GOT3 (cell line): Measurements from ENCODE around the gene DGKQ.
"Not testable (repeated sequence)": the region's sequence is repeated elsewhere in the genome, so short reads cannot be mapped to it uniquely, and the experiment has no call there.

ENCODE experiments used
- DNase-seq: peaks from one replicate; lab custom pipeline; 2025; ENCODE audit warnings: mixed read lengths; lab: John Stamatoyannopoulos, UW

The DGKQ gene

GRCh38 chr4:924107-925096 is 49.0 kb downstream of the DGKQ start:
- DNase-seq, result no peak

GRCh38 chr4:921830-922331 is 51.5 kb downstream of the DGKQ start:
- DNase-seq, result no peak

- DNase-seq, result not testable (repeated sequence)
Measured at GRCh38 chr4:919004-919680, 54.2 kb downstream of the DGKQ start.

- not testable (repeated sequence) for DNase-seq
Measured at GRCh38 chr4:918591-918990, 54.8 kb downstream of the DGKQ start.

- no peak for DNase-seq
Measured at GRCh38 chr4:917992-918391, 55.4 kb downstream of the DGKQ start.

GRCh38 chr4:917466-917865 is 55.9 kb downstream of the DGKQ start:
- DNase-seq, result no peak

- DNase-seq, result no peak
Measured at GRCh38 chr4:915595-915994, 57.8 kb downstream of the DGKQ start.

GRCh38 chr4:915041-915474 is 58.3 kb downstream of the DGKQ start:
- no peak for DNase-seq

- no peak for DNase-seq
Measured at GRCh38 chr4:914531-914930, 58.8 kb downstream of the DGKQ start.

- DNase-seq, result no peak
Measured at GRCh38 chr4:913280-913618, 60.1 kb downstream of the DGKQ start.

GRCh38 chr4:912548-913279 is 60.7 kb downstream of the DGKQ start:
- no peak for DNase-seq

GRCh38 chr4:911871-912490 is 61.4 kb downstream of the DGKQ start:
- no peak for DNase-seq

- no peak for DNase-seq
Measured at GRCh38 chr4:911221-911751, 62.1 kb downstream of the DGKQ start.

GRCh38 chr4:910366-911091 is 62.8 kb downstream of the DGKQ start:
- no peak for DNase-seq

- no peak for DNase-seq
Measured at GRCh38 chr4:909821-910220, 63.5 kb downstream of the DGKQ start.

GRCh38 chr4:909131-909571 is 64.2 kb downstream of the DGKQ start:
- no peak for DNase-seq
